ENCODE measurements around the gene ZNF157.

Gene ZNF157

GRCh38 chrX:47422444-47422843, 52.1 kb downstream of the ZNF157 start:
- CTCF ChIA-PET = interaction anchor here (0.6 to 1.0 kb wide), 2 partner anchors 134 to 1295 kb away, joined by 3 to 4 read pairs; no protein-coding TSS in a partner anchor

GRCh38 chrX:47430925-47431324, 60.5 kb downstream of the ZNF157 start:
- Histone ChIP-seq H3K9me3 (ENCODE audit: control insufficient read depth, insufficient read depth, low read depth, low read length) (no peaks in the 10 kb centered on the region), H3K36me3 (ENCODE audit: control insufficient read depth in 2 of 2, insufficient read depth in 1 of 2, low read length in 2 of 2) (no peaks in the 10 kb centered on the region), H3K4me1 (ENCODE audit: control insufficient read depth, insufficient read depth, low read length) (no peaks in the 10 kb centered on the region), H3K4me3 (ENCODE audit: low read depth, low read length) (no peak overlapping the region), H3K27ac (ENCODE audit: extremely low read depth, low read depth, low read length) (no peak overlapping the region)
- no peak for TF ChIP-seq SCRT2 (tag by site-specific recombination; IDR thresholded peaks at IDR 0.05)
- no peak for TF ChIP-seq SP7 (tag by site-specific recombination; IDR thresholded peaks at IDR 0.05)
- TF ChIP-seq ZNF610 (tag by site-specific recombination; IDR thresholded peaks at IDR 0.05; ENCODE audit: borderline replicate concordance) = no peak
- TF ChIP-seq OVOL3 (tag by site-specific recombination; IDR thresholded peaks at IDR 0.05) = no peak
- TF ChIP-seq ZNF155 (tag by site-specific recombination; IDR thresholded peaks at IDR 0.05) = no peak
- no peak for TF ChIP-seq ZNF362 (tag by site-specific recombination; IDR thresholded peaks at IDR 0.05)
- TF ChIP-seq ZNF473 (tag by site-specific recombination; IDR thresholded peaks at IDR 0.05) = no peak
- no peak for TF ChIP-seq ZNF791 (tag by site-specific recombination; IDR thresholded peaks at IDR 0.05)
- TF ChIP-seq ZNF585B (tag by site-specific recombination; IDR thresholded peaks at IDR 0.05) = no peak
- no peak for TF ChIP-seq ZNF488 (tag by site-specific recombination; IDR thresholded peaks at IDR 0.05)
- no peak for TF ChIP-seq ZNF335 (tag by site-specific recombination; conservative IDR thresholded peaks at IDR 0.05)
- no peak for TF ChIP-seq ZXDB (tag by site-specific recombination; IDR thresholded peaks at IDR 0.05)
- TF ChIP-seq ZNF514 (tag by site-specific recombination; IDR thresholded peaks at IDR 0.05) = no peak
- no peak for TF ChIP-seq ZNF501 (tag by site-specific recombination; IDR thresholded peaks at IDR 0.05)
- TF ChIP-seq ZNF580 (tag by site-specific recombination; IDR thresholded peaks at IDR 0.05) = no peak
- TF ChIP-seq ZNF837 (tag by site-specific recombination; IDR thresholded peaks at IDR 0.05) = no peak
- TF ChIP-seq ZBTB6 (tag by site-specific recombination; IDR thresholded peaks at IDR 0.05) = no peak
- no peak for TF ChIP-seq ZNF785 (tag by site-specific recombination; IDR thresholded peaks at IDR 0.05)
- no peak for TF ChIP-seq ZNF404 (tag by site-specific recombination; IDR thresholded peaks at IDR 0.05)
- CTCF ChIA-PET = no interaction called here
- POLR2A ChIA-PET = no interaction called here

More at GRCh38 chrX:47422444-47422843, 52.1 kb downstream of the ZNF157 start:
- Histone ChIP-seq H3K4me1 (ENCODE audit: control insufficient read depth, insufficient read depth, low read length) (no peaks in the 10 kb centered on the region), H3K27ac (ENCODE audit: extremely low read depth, low read depth, low read length) (no peak overlapping the region), H3K4me3 (ENCODE audit: low read depth, low read length) (no peak overlapping the region), H3K9me3 (ENCODE audit: control insufficient read depth, insufficient read depth, low read depth, low read length) (no peaks in the 10 kb centered on the region), H3K36me3 (ENCODE audit: control insufficient read depth in 2 of 2, insufficient read depth in 1 of 2, low read length in 2 of 2) (no peaks in the 10 kb centered on the region)
- POLR2A ChIA-PET = no interaction called here
- no peak for TF ChIP-seq SP7 (tag by site-specific recombination; IDR thresholded peaks at IDR 0.05)
- peak; percentile 95 for TF ChIP-seq ZNF184 (tag by site-specific recombination; IDR thresholded peaks at IDR 0.05)

GRCh38 chrX:47446431-47446830, 76.1 kb downstream of the ZNF157 start:
- Histone ChIP-seq H3K4me1 (ENCODE audit: control insufficient read depth, insufficient read depth, low read length) (no peaks in the 10 kb centered on the region), H3K4me3 (ENCODE audit: low read depth, low read length) (no peak overlapping the region), H3K9me3 (ENCODE audit: control insufficient read depth, insufficient read depth, low read depth, low read length) (no peaks in the 10 kb centered on the region), H3K27ac (ENCODE audit: extremely low read depth, low read depth, low read length) (no peak overlapping the region), H3K36me3 (ENCODE audit: control insufficient read depth in 2 of 2, insufficient read depth in 1 of 2, low read length in 2 of 2) (peaks cover 0 to 10% of the 10 kb centered on the region in 2 experiments; a peak in 1 of 3 replicates)
- ChIA-PET POLR2A (no interaction called here), CTCF (no interaction called here)
- TF ChIP-seq SETDB1 (IDR thresholded peaks at IDR 0.05; ENCODE audit: insufficient read length, low read length) (no peak), SP7 (tag by site-specific recombination; IDR thresholded peaks at IDR 0.05) (no peak), SCRT2 (tag by site-specific recombination; IDR thresholded peaks at IDR 0.05) (no peak), YY1 (tag by site-specific recombination; IDR thresholded peaks at IDR 0.05) (no peak), ZNF449 (tag by site-specific recombination; IDR thresholded peaks at IDR 0.05) (no peak), ZNF544 (tag by site-specific recombination; IDR thresholded peaks at IDR 0.05) (no peak)
